GM12872 (cell line): ENCODE data around the gene GRIK3.

ENCODE experiments used
- TF ChIP-seq, protein P1 (sequence below): IDR thresholded peaks from 3 replicates; pipeline ENCODE4 v1.5.1; 2011; ENCODE audit warnings: low read depth, mild to moderate bottlenecking, low read length, moderate library complexity; ENCODE audit not compliant: insufficient read depth

Gene GRIK3

DNA sequence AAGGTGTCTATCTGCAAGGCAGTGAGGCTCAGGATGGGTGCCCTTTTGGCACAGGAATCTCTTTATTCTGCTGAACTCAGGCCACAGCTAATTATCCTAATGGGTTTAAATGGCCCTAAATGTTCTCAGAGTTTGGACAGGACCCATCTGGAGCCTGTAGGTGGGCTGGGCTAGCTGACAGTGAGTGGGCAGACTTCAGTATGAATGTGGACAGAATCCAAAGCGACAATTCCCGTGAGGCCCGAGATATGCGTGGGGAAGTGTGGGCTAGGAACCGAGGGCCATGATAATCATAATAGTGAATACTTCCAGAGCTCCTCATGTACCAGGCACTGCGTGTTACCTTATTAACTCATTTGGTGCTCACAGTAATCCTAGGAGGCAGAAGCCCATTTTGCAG, 165.3 kb downstream of the GRIK3 start:
- TF ChIP-seq, protein P1, sequence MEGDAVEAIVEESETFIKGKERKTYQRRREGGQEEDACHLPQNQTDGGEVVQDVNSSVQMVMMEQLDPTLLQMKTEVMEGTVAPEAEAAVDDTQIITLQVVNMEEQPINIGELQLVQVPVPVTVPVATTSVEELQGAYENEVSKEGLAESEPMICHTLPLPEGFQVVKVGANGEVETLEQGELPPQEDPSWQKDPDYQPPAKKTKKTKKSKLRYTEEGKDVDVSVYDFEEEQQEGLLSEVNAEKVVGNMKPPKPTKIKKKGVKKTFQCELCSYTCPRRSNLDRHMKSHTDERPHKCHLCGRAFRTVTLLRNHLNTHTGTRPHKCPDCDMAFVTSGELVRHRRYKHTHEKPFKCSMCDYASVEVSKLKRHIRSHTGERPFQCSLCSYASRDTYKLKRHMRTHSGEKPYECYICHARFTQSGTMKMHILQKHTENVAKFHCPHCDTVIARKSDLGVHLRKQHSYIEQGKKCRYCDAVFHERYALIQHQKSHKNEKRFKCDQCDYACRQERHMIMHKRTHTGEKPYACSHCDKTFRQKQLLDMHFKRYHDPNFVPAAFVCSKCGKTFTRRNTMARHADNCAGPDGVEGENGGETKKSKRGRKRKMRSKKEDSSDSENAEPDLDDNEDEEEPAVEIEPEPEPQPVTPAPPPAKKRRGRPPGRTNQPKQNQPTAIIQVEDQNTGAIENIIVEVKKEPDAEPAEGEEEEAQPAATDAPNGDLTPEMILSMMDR: no peak

DNA sequence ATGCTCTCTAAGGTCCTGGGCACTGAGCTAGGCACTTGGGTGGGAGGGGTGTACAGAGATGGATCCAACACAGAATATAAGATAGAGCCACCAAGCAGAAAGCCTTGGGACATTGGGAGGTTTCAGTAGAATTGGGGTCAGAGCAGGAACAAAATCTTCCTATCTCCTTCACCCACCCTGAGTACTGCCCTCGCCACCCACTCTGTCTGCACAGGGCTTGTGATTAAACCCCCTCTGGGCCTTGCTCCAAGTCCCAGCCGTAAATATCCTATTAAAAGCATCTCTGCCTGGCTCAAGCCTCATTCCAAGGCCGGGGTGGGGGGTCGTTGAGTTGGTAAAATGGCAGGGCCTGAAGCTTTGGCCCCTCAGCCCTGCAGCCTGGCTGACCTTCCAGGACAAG, 166.7 kb downstream of the GRIK3 start:
- TF ChIP-seq, protein P1: no peak

DNA sequence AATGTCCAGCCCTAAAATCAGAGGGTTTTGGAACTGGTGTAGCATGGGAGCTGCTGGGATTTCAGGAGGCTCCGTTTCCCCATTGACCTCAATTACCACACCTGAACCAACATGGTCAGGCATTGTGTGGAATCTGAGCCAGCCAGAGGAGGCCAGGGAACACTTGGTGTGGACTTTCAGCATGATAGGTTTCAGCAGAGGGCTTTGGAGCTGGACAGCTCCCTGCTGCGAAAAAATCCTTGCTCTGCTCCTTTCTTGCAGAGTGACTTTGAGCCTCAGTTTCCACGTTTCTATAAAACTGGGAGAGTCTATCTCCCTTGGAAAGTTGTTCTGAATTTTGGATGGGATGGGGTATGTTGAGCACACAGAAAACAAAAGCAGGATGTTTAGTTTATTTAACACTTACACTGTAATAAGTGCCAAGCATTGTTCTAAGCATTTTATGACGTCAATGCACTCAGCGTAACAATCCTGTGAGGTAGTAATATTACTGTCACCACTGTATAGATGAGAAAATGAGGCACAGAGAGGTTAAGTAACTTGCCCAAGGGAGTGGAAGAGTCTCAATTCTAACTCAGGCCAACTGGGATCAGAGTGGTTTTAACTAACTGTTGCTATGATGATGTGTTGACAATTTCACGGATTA, 168.0 kb downstream of the GRIK3 start:
- TF ChIP-seq, protein P1: no peak

DNA sequence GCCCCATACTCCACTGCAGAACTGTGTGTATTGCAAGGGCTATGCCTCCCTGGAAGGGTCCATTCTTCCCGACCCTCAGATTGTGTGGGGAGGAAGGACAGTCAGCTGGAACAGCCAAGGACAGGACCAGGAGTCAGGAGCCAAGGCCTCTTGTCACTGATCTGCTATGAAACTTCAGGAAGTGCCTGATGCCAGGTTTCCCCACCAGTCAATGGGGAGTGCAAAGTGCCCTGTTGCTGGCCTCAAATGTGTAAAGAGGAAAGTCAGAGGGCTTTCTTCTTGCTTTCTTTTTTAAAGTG, 168.8 kb downstream of the GRIK3 start:
- TF ChIP-seq, protein P1: no peak

DNA sequence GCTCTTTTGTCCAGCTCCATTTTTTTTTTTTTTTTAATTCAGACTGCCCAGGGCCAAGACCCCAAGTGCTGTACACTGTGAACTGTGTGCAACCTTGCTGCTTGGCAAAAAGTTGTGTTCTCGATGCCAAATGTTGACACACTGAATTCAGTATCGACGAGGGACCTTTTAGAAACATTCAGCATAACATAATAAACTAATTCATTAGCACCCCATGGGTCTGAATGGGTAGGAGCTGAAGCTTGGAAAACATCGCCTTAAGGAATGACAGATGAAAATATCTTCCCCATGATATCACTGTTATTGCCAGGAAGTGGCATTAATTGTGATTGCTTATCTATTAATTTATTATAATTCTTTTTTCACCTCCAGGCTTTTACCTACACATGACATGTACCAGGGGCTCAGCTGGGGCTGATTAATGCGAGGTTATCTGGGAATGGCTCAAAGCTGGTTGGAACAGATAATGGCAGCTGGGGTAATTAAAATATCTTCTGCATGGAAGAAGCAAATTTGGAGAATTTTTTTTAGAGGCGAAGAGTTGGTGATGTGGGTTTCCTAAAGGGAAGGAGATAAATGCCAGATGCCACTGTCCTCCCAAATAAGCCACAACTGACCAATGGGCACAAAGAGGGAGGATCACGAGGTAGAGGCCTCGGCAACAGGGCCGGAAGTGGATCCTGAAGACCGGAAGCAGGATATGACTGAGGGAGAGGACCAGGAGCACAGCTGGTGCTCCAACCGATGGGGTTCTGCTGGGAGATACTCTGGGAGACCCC, 169.3 kb downstream of the GRIK3 start:
- TF ChIP-seq, protein P1: no peak

DNA sequence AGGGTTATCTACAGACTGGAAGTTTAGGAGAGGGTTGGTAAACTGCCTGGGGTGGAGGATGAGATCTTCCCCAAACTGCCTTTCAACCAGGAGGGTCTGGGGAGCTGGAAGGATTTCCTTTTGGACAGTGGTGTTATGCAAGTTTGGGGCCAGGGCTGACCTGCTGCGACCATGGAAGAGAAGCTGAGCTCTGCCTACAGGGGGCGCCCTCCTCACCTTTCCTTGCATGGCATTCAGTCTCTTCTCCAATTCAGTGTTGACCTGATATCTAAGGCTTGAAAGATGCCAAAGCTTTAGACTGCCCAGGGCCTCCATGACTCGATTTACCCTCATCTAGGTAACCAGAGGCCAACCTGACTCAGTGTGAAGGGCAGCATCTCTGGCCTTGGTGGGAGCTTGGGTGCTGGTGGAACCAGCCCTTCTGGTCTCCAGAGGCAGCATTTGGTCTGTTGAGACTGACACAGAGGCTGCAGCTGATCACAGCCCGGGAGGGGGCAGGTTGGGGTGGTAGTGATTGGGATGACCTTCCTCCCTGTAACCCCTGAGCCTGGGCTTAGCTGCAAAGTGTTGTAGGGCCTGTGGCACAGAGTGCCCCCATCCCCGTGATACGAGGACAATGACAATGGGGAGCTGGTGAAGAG, 170.0 kb downstream of the GRIK3 start:
- TF ChIP-seq, protein P1: peak; percentile 81

DNA sequence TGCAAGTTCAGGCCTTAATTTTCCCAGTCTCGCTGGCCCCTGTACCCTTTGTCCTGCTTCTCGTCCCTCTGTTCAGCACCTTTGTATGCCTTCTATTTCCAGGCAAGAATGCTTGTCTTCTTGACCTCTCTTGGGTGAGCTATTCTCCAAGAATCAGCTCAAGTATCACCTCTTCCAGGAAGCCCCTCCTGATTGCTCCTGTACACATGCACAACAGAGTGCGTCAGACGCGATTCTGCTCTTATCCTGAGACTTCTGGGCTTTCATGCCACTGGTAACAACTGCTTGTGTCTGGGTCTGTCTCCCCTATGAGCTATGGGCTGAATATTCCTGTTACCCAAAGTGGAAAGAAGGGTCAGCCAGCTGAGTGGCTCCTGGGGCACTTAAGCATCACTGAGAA, 170.8 kb downstream of the GRIK3 start:
- TF ChIP-seq, protein P1: no peak
